Midbrain (tissue), 1 donor: ENCODE data around the gene ASIC3.
"Not testable (repeated sequence)": the region's sequence is repeated elsewhere in the genome, so short reads cannot be mapped to it uniquely, and the experiment has no call there.

Source experiments
- DNase-seq: peaks from one replicate; lab custom pipeline; 2025; lab: John Stamatoyannopoulos, UW

Gene ASIC3

GRCh38 chr7:151032936-151033863 is 15.1 kb upstream of the ASIC3 start:
- DNase-seq = no peak

- DNase-seq = no peak
Observed at GRCh38 chr7:151033864-151034249, 14.5 kb upstream of the ASIC3 start.

- no peak for DNase-seq
Observed at GRCh38 chr7:151034312-151035025, 13.9 kb upstream of the ASIC3 start.

GRCh38 chr7:151035026-151035717 is 13.2 kb upstream of the ASIC3 start:
- DNase-seq = no peak

GRCh38 chr7:151035902-151036301 is 12.4 kb upstream of the ASIC3 start:
- DNase-seq = no peak

- DNase-seq = no peak
Observed at GRCh38 chr7:151038951-151039849, 9.1 kb upstream of the ASIC3 start.

- no peak for DNase-seq
Observed at GRCh38 chr7:151039850-151040548, 8.3 kb upstream of the ASIC3 start.

GRCh38 chr7:151040616-151041375 is 7.5 kb upstream of the ASIC3 start:
- DNase-seq = no peak

GRCh38 chr7:151043449-151043848 is 4.9 kb upstream of the ASIC3 start:
- DNase-seq = not testable (repeated sequence)

GRCh38 chr7:151043959-151044358 is 4.4 kb upstream of the ASIC3 start:
- DNase-seq = no peak

- DNase-seq = no peak
Observed at GRCh38 chr7:151045262-151045661, 3.1 kb upstream of the ASIC3 start.

- no peak for DNase-seq
Observed at GRCh38 chr7:151045967-151046366, 2.4 kb upstream of the ASIC3 start.

GRCh38 chr7:151046603-151047573 is 1.4 kb upstream of the ASIC3 start:
- DNase-seq = no peak

GRCh38 chr7:151048911-151049463 is 656 bp downstream of the ASIC3 start:
- DNase-seq = no peak

GRCh38 chr7:151051108-151051507 is 2.8 kb downstream of the ASIC3 start:
- DNase-seq = peak; percentile 16

GRCh38 chr7:151053096-151053495 is 4.8 kb downstream of the ASIC3 start:
- DNase-seq = no peak

GRCh38 chr7:151053751-151054150 is 5.4 kb downstream of the ASIC3 start:
- DNase-seq = no peak

GRCh38 chr7:151056283-151056665 is 7.9 kb downstream of the ASIC3 start:
- DNase-seq = no peak
